Measurements from ENCODE around the gene KRT14.

DNA sequence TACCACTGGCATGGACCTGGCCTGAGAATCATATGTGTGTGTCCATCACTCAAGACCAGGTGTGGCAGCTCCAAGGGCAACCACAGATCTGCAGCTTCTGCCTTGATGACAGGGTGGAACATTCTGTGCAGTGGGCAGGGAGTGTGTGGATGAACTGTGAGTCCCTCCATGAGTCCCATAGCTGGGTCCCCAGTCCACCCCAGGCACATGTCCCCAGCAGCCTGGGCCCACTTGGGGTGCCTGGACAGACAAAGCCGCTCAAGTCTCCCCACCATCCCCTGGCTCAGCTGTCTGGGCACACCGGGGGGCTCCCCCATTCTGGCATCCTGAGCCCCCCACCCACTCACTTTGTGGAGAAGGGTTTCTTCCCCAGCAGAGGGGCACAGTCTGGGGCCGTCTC lies 30.4 kb upstream of the KRT14 start:
- TF ChIP-seq EZH2 (IDR thresholded peaks at IDR 0.05; ENCODE audit: low read depth, unreplicated experiment) (no peak), POLR2AphosphoS5 (IDR thresholded peaks at IDR 0.05; ENCODE audit: low read depth) (no peak)
- TF ChIP-seq, protein P1, sequence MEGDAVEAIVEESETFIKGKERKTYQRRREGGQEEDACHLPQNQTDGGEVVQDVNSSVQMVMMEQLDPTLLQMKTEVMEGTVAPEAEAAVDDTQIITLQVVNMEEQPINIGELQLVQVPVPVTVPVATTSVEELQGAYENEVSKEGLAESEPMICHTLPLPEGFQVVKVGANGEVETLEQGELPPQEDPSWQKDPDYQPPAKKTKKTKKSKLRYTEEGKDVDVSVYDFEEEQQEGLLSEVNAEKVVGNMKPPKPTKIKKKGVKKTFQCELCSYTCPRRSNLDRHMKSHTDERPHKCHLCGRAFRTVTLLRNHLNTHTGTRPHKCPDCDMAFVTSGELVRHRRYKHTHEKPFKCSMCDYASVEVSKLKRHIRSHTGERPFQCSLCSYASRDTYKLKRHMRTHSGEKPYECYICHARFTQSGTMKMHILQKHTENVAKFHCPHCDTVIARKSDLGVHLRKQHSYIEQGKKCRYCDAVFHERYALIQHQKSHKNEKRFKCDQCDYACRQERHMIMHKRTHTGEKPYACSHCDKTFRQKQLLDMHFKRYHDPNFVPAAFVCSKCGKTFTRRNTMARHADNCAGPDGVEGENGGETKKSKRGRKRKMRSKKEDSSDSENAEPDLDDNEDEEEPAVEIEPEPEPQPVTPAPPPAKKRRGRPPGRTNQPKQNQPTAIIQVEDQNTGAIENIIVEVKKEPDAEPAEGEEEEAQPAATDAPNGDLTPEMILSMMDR (conservative IDR thresholded peaks at IDR 0.05; ENCODE audit: low read depth in 2 of 2): no peak
